LNCaP clone FGC (cell line): ENCODE measurements around the gene WNK1.

ENCODE experiments used
- DNase-seq: peaks from one replicate; pipeline ENCODE4 v3.0.0-alpha.2; 2011; ENCODE audit warnings: low read depth
- H3K4me3 ChIP-seq: 2 replicates; pipeline ENCODE4 v1.5.1; 2011; ENCODE audit warnings: mild to moderate bottlenecking, low read depth, low read length, control low read depth
- TF ChIP-seq, protein P1 (sequence below): IDR thresholded peaks from 2 replicates; pipeline ENCODE4 v1.5.1; 2012; ENCODE audit warnings: mild to moderate bottlenecking; ENCODE audit not compliant: control insufficient read depth, insufficient read depth; ENCODE audit errors: extremely low read depth

The WNK1 gene

DNA sequence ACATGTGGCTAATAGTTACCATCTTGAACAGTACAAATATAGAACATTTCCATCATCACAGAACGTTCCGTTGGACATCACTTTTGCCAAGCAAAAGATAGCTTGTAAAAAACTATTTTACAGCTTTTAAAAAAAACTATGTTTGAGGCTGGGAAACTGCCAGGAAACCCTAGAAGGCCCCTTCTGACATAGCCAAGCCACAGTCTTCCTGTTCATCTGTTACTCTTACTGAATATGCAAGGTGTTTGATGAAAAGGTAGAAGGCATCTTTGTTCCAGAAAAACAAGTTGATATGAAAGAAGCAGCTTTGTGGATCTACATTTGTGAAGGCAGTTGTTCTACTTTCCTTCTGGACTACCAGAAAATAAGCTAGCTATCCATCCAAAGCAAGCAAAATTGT is 23.6 kb upstream of the WNK1 start:
- DNase-seq, result no peak

DNA sequence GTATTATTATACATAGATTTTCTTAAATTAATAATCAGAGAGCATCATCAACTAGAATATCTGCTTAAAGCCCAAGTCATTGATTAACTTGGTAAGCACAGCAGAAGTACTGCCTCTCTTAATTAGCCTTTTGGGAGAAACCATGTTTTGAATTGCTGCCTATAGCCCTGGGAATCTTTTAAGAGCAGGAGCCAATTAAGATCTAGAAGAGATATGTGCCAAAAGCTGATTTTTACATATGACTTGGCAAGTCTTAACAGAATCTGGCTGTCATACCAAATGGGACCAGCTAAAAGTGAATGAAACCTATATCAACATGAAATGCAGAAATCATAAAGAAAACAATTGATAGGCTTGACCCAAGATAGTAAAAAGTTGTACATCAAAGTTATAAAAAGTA is 23.2 kb upstream of the WNK1 start:
- no peak for DNase-seq
- no peak overlapping the region for H3K4me3 ChIP-seq
- TF ChIP-seq, protein P1, sequence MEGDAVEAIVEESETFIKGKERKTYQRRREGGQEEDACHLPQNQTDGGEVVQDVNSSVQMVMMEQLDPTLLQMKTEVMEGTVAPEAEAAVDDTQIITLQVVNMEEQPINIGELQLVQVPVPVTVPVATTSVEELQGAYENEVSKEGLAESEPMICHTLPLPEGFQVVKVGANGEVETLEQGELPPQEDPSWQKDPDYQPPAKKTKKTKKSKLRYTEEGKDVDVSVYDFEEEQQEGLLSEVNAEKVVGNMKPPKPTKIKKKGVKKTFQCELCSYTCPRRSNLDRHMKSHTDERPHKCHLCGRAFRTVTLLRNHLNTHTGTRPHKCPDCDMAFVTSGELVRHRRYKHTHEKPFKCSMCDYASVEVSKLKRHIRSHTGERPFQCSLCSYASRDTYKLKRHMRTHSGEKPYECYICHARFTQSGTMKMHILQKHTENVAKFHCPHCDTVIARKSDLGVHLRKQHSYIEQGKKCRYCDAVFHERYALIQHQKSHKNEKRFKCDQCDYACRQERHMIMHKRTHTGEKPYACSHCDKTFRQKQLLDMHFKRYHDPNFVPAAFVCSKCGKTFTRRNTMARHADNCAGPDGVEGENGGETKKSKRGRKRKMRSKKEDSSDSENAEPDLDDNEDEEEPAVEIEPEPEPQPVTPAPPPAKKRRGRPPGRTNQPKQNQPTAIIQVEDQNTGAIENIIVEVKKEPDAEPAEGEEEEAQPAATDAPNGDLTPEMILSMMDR, result no peak

More for the DNA sequence above, 23.6 kb upstream of the WNK1 start:
- no peak overlapping the region for H3K4me3 ChIP-seq
- TF ChIP-seq, protein P1, result no peak

DNA sequence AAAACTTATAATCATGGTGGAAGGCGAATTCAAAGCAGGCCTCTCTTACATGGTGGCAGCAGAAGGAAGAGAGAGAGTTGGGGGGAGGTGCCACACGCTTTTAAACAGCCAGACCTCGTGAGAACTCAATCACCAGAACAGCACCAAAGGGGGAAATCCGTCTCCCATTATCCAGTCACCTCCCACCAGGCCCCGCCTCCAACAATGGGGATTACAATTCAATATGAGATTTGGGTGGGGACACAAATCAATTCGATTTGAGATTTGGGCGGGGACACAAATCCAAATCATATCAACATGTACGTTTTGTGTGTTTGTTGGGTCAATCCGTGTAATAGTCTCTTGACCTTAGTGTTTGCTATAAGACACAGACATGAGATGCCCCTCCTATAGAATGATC is 21.8 kb upstream of the WNK1 start:
- TF ChIP-seq, protein P1, result no peak
- no peak overlapping the region for H3K4me3 ChIP-seq
- DNase-seq, result no peak

DNA sequence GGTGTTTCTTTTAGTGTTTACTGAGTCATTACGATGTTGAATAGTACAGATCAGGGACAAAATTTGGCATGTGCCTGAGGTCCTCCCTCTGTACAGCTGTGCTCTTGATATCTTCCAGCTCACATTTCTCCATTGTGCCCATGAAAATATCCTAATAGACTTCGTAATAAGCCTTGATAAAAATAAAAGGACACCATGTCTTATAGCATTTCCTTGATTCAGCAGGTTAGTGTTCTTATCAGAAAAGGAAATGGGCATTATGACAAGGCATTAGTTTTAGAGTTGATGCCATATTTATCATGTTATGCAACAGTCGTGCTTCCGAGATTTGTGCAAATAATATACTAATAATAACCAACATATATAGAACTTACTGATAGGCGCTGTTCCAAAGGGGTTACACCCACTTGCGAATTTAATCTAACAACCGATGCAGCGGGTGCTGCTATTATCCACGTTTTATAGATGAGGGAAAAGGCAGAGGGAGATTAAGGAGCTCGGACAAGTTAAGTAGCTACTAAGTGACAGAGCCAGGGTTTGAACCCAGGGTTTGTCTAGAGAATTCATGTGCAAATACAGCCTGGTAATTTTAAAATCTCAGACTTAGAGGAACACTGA is 15.1 kb upstream of the WNK1 start:
- H3K4me3 ChIP-seq, result peak overlapping the region; percentile 3; the same call in 1 of the 2 replicates
- TF ChIP-seq, protein P1, result no peak
- peak; percentile 66 for DNase-seq

DNA sequence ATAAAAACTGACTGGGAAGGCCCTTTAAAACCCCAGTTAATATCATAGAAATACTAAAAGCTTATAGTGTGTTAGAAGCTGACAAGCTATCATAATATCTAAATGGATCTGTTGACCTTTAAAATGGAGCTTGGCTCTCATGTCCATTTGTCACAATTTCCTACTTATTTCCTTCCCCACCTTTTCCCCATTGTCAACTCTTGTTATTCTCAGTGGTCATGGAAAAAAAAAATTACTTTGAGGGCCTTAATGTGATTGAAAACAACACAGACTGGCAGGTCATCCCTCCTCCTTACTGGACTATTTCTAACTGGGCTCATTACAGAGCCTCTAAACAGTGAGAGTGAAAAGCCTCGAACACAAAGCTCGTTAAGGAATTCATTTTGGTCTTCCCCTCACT is 13.7 kb upstream of the WNK1 start:
- no peak for DNase-seq
- TF ChIP-seq, protein P1, result no peak
- no peak overlapping the region for H3K4me3 ChIP-seq

DNA sequence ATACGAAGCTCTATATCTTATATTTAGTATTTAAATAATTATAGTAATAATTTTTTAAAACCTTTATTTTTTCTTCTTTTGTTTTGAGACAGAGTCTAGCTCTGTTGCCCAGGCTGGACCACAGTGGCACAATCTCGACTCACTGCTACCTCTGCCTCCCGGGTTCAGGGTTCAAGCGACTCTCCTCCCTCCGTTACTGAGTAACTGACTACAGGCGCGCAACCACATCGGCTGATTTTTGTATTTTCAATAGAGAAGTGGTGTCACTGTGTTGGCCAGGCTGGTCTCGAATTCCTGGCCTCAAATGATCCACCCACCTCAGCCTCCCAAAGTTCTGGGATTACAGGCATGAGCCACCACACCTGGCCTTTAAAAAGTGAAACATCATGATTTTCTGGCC is 13.0 kb upstream of the WNK1 start:
- DNase-seq, result no peak
- H3K4me3 ChIP-seq, result no peak overlapping the region
- TF ChIP-seq, protein P1, result no peak

DNA sequence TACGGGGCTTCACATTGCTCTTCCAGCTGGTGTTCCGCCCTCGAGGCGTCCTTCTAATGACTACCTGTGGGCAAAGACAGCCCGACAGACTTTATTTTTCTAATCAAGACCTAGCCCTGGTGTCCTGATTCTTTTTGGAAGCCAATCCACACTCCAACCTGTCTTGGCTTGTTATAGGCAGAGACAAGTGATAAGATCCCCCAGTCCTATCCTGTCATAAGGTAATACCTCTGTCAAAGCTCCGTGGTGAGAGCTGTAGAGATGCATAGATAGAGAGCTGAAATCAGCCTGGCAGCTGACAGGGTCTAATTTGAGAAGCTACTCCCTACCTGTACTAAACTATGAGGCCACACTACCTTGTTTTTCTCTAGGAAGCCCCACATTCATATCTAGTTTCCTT is 11.5 kb upstream of the WNK1 start:
- no peak for DNase-seq
- no peak overlapping the region for H3K4me3 ChIP-seq
- TF ChIP-seq, protein P1, result no peak
